OCI-LY1 (cell line): ENCODE data around the gene MAP9.

Experiments used
- EZH2 ChIP-seq: fragments of 200-600 bp; sonication (generic), shearing (Covaris generic); IDR thresholded peaks from 2 replicates; pipeline ENCODE4 v1.8.0; 2017; ENCODE audit warnings: borderline replicate concordance, mixed run types, mild to moderate bottlenecking, antibody characterized with exemption, low read length, moderate library complexity, mixed read lengths
- TF ChIP-seq, protein P1 (sequence below): fragments of 200-600 bp; sonication (generic), shearing (Covaris generic); IDR thresholded peaks from 2 replicates; pipeline ENCODE4 v1.5.1; 2017; ENCODE audit warnings: mild to moderate bottlenecking, antibody characterized with exemption, low read length, moderate library complexity, mixed read lengths

DNA sequence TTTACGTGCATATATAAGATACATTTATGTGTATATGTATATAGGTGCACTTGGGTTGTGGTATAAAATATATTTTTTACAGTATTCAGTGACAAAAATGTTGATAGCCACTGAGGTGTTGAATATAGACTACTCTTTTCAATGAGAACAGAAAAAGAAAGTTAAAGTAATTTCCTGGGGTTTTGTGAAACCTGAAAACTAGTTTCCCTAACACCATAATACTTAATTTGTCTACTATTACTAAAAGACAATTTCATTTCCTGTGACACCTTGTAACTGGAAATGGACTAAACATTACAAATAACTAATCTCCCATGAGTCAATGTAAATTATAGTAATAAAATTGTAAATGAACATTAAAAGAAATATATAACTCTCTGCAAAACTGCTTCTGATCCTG, 32.0 kb upstream of the MAP9 start:
- TF ChIP-seq, protein P1, sequence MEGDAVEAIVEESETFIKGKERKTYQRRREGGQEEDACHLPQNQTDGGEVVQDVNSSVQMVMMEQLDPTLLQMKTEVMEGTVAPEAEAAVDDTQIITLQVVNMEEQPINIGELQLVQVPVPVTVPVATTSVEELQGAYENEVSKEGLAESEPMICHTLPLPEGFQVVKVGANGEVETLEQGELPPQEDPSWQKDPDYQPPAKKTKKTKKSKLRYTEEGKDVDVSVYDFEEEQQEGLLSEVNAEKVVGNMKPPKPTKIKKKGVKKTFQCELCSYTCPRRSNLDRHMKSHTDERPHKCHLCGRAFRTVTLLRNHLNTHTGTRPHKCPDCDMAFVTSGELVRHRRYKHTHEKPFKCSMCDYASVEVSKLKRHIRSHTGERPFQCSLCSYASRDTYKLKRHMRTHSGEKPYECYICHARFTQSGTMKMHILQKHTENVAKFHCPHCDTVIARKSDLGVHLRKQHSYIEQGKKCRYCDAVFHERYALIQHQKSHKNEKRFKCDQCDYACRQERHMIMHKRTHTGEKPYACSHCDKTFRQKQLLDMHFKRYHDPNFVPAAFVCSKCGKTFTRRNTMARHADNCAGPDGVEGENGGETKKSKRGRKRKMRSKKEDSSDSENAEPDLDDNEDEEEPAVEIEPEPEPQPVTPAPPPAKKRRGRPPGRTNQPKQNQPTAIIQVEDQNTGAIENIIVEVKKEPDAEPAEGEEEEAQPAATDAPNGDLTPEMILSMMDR = no peak
- no peak for TF ChIP-seq EZH2
